Uterus (tissue), 4 donors: ENCODE results near the gene HS3ST3A1. TPM values are rescaled to one million over a fixed set of nuclear protein-coding genes. Genes with fewer than 3 reads are reported as not detected.

Source experiments
- DNase-seq, 2 donors: peaks; one replicate each; pipeline ENCODE4 v3.0.0-alpha.2; 2019 to 2020
- H3K27ac ChIP-seq, 2 donors: fragments of 200-600 bp; sonication (generic); 1 replicate in 1 of 2; 2 replicates in 1 of 2; pipeline ENCODE4 v1.5.1; 2016 to 2018
- H3K27me3 ChIP-seq, 2 donors: fragments of 200-600 bp; sonication (generic); one replicate each; pipeline ENCODE4 v1.5.1; 2018 to 2019; ENCODE audit warnings: control low read depth in 1 of 2
- H3K36me3 ChIP-seq, 2 donors: fragments of 200-600 bp; sonication (generic); one replicate each; pipeline ENCODE4 v1.5.1; 2019; ENCODE audit warnings: control low read depth in 1 of 2
- H3K4me1 ChIP-seq, 2 donors: fragments of 200-600 bp; sonication (generic); one replicate each; pipeline ENCODE4 v1.5.1; 2018 to 2019; ENCODE audit warnings: control low read depth in 1 of 2
- H3K4me3 ChIP-seq, 2 donors: fragments of 200-600 bp; sonication (generic); 1 replicate in 1 of 2; 2 replicates in 1 of 2; pipeline ENCODE4 v1.5.1; 2018 to 2019; ENCODE audit warnings: mild to moderate bottlenecking in 1 of 2
- H3K9me3 ChIP-seq, 2 donors: fragments of 200-600 bp; sonication (generic); one replicate each; pipeline ENCODE4 v1.5.1; 2019; ENCODE audit warnings: control low read depth in 1 of 2
- CTCF ChIP-seq, 4 experiments: fragments of 200-600 bp in 2 of 4; fragments of 450-650 bp in 2 of 4; sonication (generic) in 2 of 4; IDR thresholded peaks; one replicate each; pipeline ENCODE4 v1.5.1; 2016 to 2019; ENCODE audit warnings: antibody characterized with exemption in 4 of 4, mild to moderate bottlenecking in 2 of 4, moderate library complexity in 1 of 4
- POLR2A ChIP-seq, 2 donors: fragments of 450-650 bp; IDR thresholded peaks; one replicate each; pipeline ENCODE4 v1.6.1; 2016; ENCODE audit warnings: antibody characterized with exemption in 2 of 2, mild to moderate bottlenecking in 1 of 2, moderate library complexity in 1 of 2
- intact Hi-C: fragments of 100-400 bp; cut with DNase I; formaldehyde crosslinking; loops from one replicate; pipeline ENCODE4 v1.15.1; 2023; ENCODE audit warnings: low total_unique reads
- total RNA-seq, 4 donors: library from RNA; depleted of rRNA in 3 of 4; stranded (reverse); fragments of >200 nt in 3 of 4; gene quantifications; one replicate each; pipeline versions ENCODE4 v1.1.0 to v1.2.4, GENCODE V29; 2014 to 2023
- donor health status: DM: yes; HTN: yes; CAD: no.

The HS3ST3A1 gene
- total RNA-seq, 4 donors from 2014 or later = 2.1 to 7.7 (median 5.0) TPM; not detected in 1

GRCh38 chr17:13592427-13592826 is 9.3 kb downstream of the HS3ST3A1 start:
- H3K4me1 ChIP-seq = no peaks in the 10 kb centered on the region
- peaks cover 0 to 3% of the 10 kb centered on the region in 2 donors for H3K27me3 ChIP-seq
- no peaks in the 10 kb centered on the region for H3K9me3 ChIP-seq
- H3K36me3 ChIP-seq = no peaks in the 10 kb centered on the region
- H3K4me3 ChIP-seq = no peak overlapping the region
- no peak for DNase-seq
- TF ChIP-seq POLR2A (IDR thresholded peaks at IDR 0.05) = no peak
- TF ChIP-seq CTCF (IDR thresholded peaks at IDR 0.05) = no peak
- intact Hi-C loops = no loop called here
- no peak overlapping the region for H3K27ac ChIP-seq

GRCh38 chr17:13590441-13590840 is 11.3 kb downstream of the HS3ST3A1 start:
- TF ChIP-seq CTCF (IDR thresholded peaks at IDR 0.05) (no peak), POLR2A (IDR thresholded peaks at IDR 0.05) (no peak)
- intact Hi-C loops = no loop called here
- H3K36me3 ChIP-seq = no peaks in the 10 kb centered on the region
- no peaks in the 10 kb centered on the region for H3K9me3 ChIP-seq
- no peak overlapping the region for H3K27ac ChIP-seq
- no peak overlapping the region for H3K4me3 ChIP-seq
- no peaks in the 10 kb centered on the region for H3K4me1 ChIP-seq
- DNase-seq = no peak
- no peaks in the 10 kb centered on the region for H3K27me3 ChIP-seq

- DNase-seq = no peak
- TF ChIP-seq POLR2A (IDR thresholded peaks at IDR 0.05) (no peak), CTCF (IDR thresholded peaks at IDR 0.05) (no peak)
- Histone ChIP-seq H3K27ac (no peak overlapping the region), H3K9me3 (no peaks in the 10 kb centered on the region), H3K4me3 (no peak overlapping the region), H3K4me1 (no peaks in the 10 kb centered on the region), H3K36me3 (no peaks in the 10 kb centered on the region), H3K27me3 (no peaks in the 10 kb centered on the region)
- intact Hi-C loops = no loop called here
These were observed 12.1 kb downstream of the HS3ST3A1 start for GRCh38 chr17:13589658-13590057.

- DNase-seq = no peak
- H3K4me3 ChIP-seq = no peak overlapping the region
- no peaks in the 10 kb centered on the region for H3K9me3 ChIP-seq
- no peak overlapping the region for H3K27ac ChIP-seq
- TF ChIP-seq CTCF (IDR thresholded peaks at IDR 0.05) = no peak
- no peak for TF ChIP-seq POLR2A (IDR thresholded peaks at IDR 0.05)
- intact Hi-C loops = no loop called here
- H3K4me1 ChIP-seq = no peaks in the 10 kb centered on the region
- H3K36me3 ChIP-seq = no peaks in the 10 kb centered on the region
- no peaks in the 10 kb centered on the region for H3K27me3 ChIP-seq
These were observed 14.0 kb downstream of the HS3ST3A1 start for GRCh38 chr17:13587487-13588338.

GRCh38 chr17:13584701-13585080 is 17.0 kb downstream of the HS3ST3A1 start:
- no peaks in the 10 kb centered on the region for H3K27me3 ChIP-seq
- no peak for DNase-seq
- intact Hi-C loops = no loop called here
- H3K4me3 ChIP-seq = no peak overlapping the region
- no peaks in the 10 kb centered on the region for H3K9me3 ChIP-seq
- no peaks in the 10 kb centered on the region for H3K4me1 ChIP-seq
- TF ChIP-seq POLR2A (IDR thresholded peaks at IDR 0.05) (no peak), CTCF (IDR thresholded peaks at IDR 0.05) (no peak)
- no peak overlapping the region for H3K27ac ChIP-seq
- H3K36me3 ChIP-seq = no peaks in the 10 kb centered on the region
